Measurements from ENCODE around the gene CCL24.
A peak's percentile ranks its signal among the peaks of the same experiment; 100 is the strongest.
"Not testable (repeated sequence)": the region's sequence is repeated elsewhere in the genome, so short reads cannot be mapped to it uniquely, and the experiment has no call there.

The CCL24 gene

GRCh38 chr7:75802552-75802821 lies 11.1 kb downstream of the CCL24 start:
- TF ChIP-seq CTCF (IDR thresholded peaks at IDR 0.05; ENCODE audit: low read depth, low read length): no peak
- no peak for TF ChIP-seq MYC (IDR thresholded peaks at IDR 0.05; ENCODE audit: low read depth, low read length)
- no peak for TF ChIP-seq POLR2A (IDR thresholded peaks at IDR 0.05; ENCODE audit: extremely low read depth, insufficient read length)
- no peak for TF ChIP-seq MAX (IDR thresholded peaks at IDR 0.05; ENCODE audit: low read depth, low read length)
- no peak for DNase-seq (ENCODE audit: low read depth)
- no peak overlapping the region for H3K4me3 ChIP-seq (ENCODE audit: low read depth, low read length)

GRCh38 chr7:75798770-75799169 lies 14.8 kb downstream of the CCL24 start:
- TF ChIP-seq CTCF (IDR thresholded peaks at IDR 0.05; ENCODE audit: low read depth, low read length) (no peak), MAX (IDR thresholded peaks at IDR 0.05; ENCODE audit: low read depth, low read length) (no peak), MYC (IDR thresholded peaks at IDR 0.05; ENCODE audit: low read depth, low read length) (no peak), POLR2A (IDR thresholded peaks at IDR 0.05; ENCODE audit: extremely low read depth, insufficient read length) (no peak)
- H3K4me3 ChIP-seq (ENCODE audit: low read depth, low read length): no peak overlapping the region
- DNase-seq (ENCODE audit: low read depth): no peak

- no peak for DNase-seq (ENCODE audit: low read depth)
- no peak overlapping the region for H3K4me3 ChIP-seq (ENCODE audit: low read depth, low read length)
- TF ChIP-seq CTCF (IDR thresholded peaks at IDR 0.05; ENCODE audit: low read depth, low read length): no peak
- TF ChIP-seq MAX (IDR thresholded peaks at IDR 0.05; ENCODE audit: low read depth, low read length): no peak
- TF ChIP-seq POLR2A (IDR thresholded peaks at IDR 0.05; ENCODE audit: extremely low read depth, insufficient read length): no peak
- no peak for TF ChIP-seq MYC (IDR thresholded peaks at IDR 0.05; ENCODE audit: low read depth, low read length)
Measured at GRCh38 chr7:75796420-75796819, 17.2 kb downstream of the CCL24 start.

- peak; percentile 72 for DNase-seq (ENCODE audit: low read depth)
- no peak for TF ChIP-seq MAX (IDR thresholded peaks at IDR 0.05; ENCODE audit: low read depth, low read length)
Measured at GRCh38 chr7:75795831-75796285, 17.7 kb downstream of the CCL24 start.

GRCh38 chr7:75793676-75794075 lies 19.9 kb downstream of the CCL24 start:
- H3K4me3 ChIP-seq (ENCODE audit: low read depth, low read length): no peak overlapping the region
- no peak for DNase-seq (ENCODE audit: low read depth)
- TF ChIP-seq MYC (IDR thresholded peaks at IDR 0.05; ENCODE audit: low read depth, low read length) (no peak), POLR2A (IDR thresholded peaks at IDR 0.05; ENCODE audit: extremely low read depth, insufficient read length) (no peak)

More at GRCh38 chr7:75795831-75796285, 17.7 kb downstream of the CCL24 start:
- no peak overlapping the region for H3K4me3 ChIP-seq (ENCODE audit: low read depth, low read length)

- not testable (repeated sequence) for DNase-seq (ENCODE audit: low read depth); H3K4me3 ChIP-seq (ENCODE audit: low read depth, low read length)
Measured at GRCh38 chr7:75792567-75792966, 21.0 kb downstream of the CCL24 start.

- no peak overlapping the region for H3K4me3 ChIP-seq (ENCODE audit: low read depth, low read length)
- DNase-seq (ENCODE audit: low read depth): no peak
- TF ChIP-seq CTCF (IDR thresholded peaks at IDR 0.05; ENCODE audit: low read depth, low read length) (no peak), POLR2A (IDR thresholded peaks at IDR 0.05; ENCODE audit: extremely low read depth, insufficient read length) (no peak), MYC (IDR thresholded peaks at IDR 0.05; ENCODE audit: low read depth, low read length) (no peak), MAX (IDR thresholded peaks at IDR 0.05; ENCODE audit: low read depth, low read length) (no peak)
Measured at GRCh38 chr7:75789361-75789924, 24.2 kb downstream of the CCL24 start.

GRCh38 chr7:75788154-75788847 lies 25.3 kb downstream of the CCL24 start:
- not testable (repeated sequence) for H3K4me3 ChIP-seq (ENCODE audit: low read depth, low read length); DNase-seq (ENCODE audit: low read depth)

- H3K4me3 ChIP-seq (ENCODE audit: low read depth, low read length); DNase-seq (ENCODE audit: low read depth): not testable (repeated sequence)
Measured at GRCh38 chr7:75783058-75783457, 30.5 kb downstream of the CCL24 start.

- not testable (repeated sequence) for H3K4me3 ChIP-seq (ENCODE audit: low read depth, low read length); DNase-seq (ENCODE audit: low read depth)
Measured at GRCh38 chr7:75780647-75781273, 32.8 kb downstream of the CCL24 start.

GRCh38 chr7:75779516-75779915 lies 34.1 kb downstream of the CCL24 start:
- not testable (repeated sequence) for DNase-seq (ENCODE audit: low read depth); H3K4me3 ChIP-seq (ENCODE audit: low read depth, low read length)

Data from NB4 (cell line).